ENCODE data around the gene CYP4F3.

GRCh38 chr19:15616627-15617270 is 23.9 kb upstream of the CYP4F3 start:
- TF ChIP-seq CTCF (conservative IDR thresholded peaks at IDR 0.05) (no peak), EZH2 (IDR thresholded peaks at IDR 0.05; ENCODE audit: low read depth) (no peak)

Measured in PC-9 (cell line).